IPS DF 6.9 (cell line): ENCODE results near the gene ADGRG1.
"Not testable (repeated sequence)": the region's sequence is repeated elsewhere in the genome, so short reads cannot be mapped to it uniquely, and the experiment has no call there.

ENCODE experiments used
- DNase-seq: peaks from one replicate; pipeline ENCODE4 v3.0.0-alpha.2; 2013; ENCODE audit warnings: low read depth, low spot score
- H3K27ac ChIP-seq: one replicate; pipeline ENCODE4 v1.5.1; 2013; ENCODE audit warnings: low read length, control low read depth
- H3K27me3 ChIP-seq: 2 replicates; pipeline ENCODE4 v1.6.1; 2013; ENCODE audit warnings: mild to moderate bottlenecking, low read length; ENCODE audit not compliant: control insufficient read depth, insufficient read depth
- H3K36me3 ChIP-seq: 2 replicates; pipeline ENCODE4 v1.6.1; 2013; ENCODE audit warnings: low read length; ENCODE audit not compliant: control insufficient read depth, insufficient read depth
- H3K4me1 ChIP-seq: 2 replicates; pipeline ENCODE4 v1.6.1; 2013; ENCODE audit warnings: low read length; ENCODE audit not compliant: control insufficient read depth, insufficient read depth
- H3K4me3 ChIP-seq: 2 replicates; pipeline ENCODE4 v1.5.1; 2013; ENCODE audit warnings: mild to moderate bottlenecking, low read length
- H3K9me3 ChIP-seq: 2 replicates; pipeline ENCODE4 v1.6.1; 2013; ENCODE audit warnings: low read length, inconsistent platforms; ENCODE audit not compliant: control insufficient read depth, insufficient read depth
- WGBS: extraction: QIAGEN DNeasy Blood & Tissue Kit; methylation state at CpG from one replicate; pipeline ENCODE4 v1.1.7; 2013; ENCODE audit warnings: mixed read lengths, missing lambda C conversion rate; ENCODE audit not compliant: insufficient read length, insufficient coverage; 5-methylcytosine and 5-hydroxymethylcytosine counted together

ADGRG1 gene

DNA sequence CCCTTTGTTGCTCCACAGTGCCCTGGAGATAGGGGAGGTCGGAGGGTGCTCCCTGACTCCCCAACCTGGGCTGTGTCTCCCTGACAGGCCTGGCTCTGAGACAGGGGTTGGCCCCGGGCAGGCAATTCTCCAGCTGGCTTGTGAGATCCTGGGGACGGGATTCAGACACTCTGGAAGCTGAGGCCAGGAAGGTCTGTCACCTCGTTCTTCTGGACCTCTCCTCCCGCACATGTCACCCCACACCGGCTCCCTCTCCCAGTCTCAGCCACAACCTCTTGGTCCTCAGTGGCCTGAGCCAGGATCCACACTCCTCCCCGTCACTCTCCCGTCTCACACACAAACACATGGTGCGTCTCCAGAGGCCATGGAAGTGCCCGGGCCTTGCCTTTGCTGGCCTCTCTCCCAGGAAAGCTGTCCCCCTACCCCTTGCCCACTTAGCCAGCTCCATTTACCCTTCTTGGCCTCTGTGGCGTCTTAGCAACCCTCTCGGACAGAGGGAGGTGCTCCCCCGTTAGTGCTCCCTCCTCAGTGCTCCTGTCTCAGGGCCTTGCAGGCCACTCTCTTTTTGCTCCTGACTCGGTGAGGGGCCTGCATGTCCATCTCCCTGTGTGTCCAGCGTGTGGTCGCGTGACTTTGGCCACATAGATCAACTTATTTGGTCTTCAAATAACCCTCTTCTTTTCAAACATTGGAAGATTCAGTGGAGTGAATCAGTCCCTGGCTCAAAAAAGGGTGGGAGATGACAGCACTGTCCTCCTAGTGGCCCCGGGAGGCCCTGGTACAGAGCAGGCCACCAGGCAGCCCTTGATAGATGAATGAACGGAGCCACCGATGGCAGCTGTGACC, 40.4 kb downstream of the ADGRG1 start:
- H3K4me3 ChIP-seq = no peak overlapping the region
- H3K36me3 ChIP-seq = no peaks in the 10 kb centered on the region
- no peak overlapping the region for H3K27ac ChIP-seq
- WGBS = no CpG with 5 or more reads among the region's 20 CpGs
- no peaks in the 10 kb centered on the region for H3K27me3 ChIP-seq
- H3K4me1 ChIP-seq = peaks cover 3% of the 10 kb centered on the region; the same call in 1 of the 2 replicates
- no peak for DNase-seq
- no peaks in the 10 kb centered on the region for H3K9me3 ChIP-seq

DNA sequence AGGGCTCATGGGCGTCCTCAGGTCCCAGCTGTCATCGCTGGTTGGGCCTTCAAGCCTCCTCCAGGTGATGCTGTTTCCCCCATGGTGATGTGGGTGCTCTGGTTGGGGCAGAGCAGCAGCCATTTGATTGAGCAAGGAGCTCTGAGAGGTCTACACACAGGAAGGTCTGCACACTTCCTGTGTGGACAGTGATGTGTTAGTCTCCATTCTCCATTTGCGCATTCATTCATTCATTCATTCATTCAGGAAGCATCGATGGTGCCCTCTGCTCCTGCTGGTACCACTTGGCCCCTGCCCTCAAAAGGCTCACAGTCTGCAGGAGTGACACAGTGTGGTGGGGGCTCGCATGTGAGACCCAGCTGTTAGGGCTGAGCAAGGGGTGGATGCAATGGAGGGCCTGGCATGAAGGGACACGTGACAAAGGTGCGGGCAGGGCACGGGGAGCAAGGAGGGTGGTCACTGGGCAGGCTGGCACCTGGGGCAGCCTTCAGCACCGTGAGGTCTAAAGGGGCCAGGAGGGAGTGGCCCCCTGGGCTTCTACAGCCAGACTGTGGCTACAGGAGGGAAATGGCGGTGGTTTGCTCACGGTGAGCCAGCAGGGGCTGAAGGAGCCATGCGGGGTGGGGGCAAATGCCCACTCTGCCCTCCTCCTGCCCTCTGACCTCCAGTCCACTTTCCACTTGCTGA, 41.2 kb downstream of the ADGRG1 start:
- Histone ChIP-seq H3K4me1 (peaks cover 3% of the 10 kb centered on the region; the same call in 1 of the 2 replicates), H3K36me3 (no peaks in the 10 kb centered on the region), H3K27me3 (no peaks in the 10 kb centered on the region), H3K27ac (no peak overlapping the region), H3K4me3 (no peak overlapping the region), H3K9me3 (no peaks in the 10 kb centered on the region)
- no CpG with 5 or more reads among the region's 12 CpGs for WGBS
- no peak for DNase-seq

DNA sequence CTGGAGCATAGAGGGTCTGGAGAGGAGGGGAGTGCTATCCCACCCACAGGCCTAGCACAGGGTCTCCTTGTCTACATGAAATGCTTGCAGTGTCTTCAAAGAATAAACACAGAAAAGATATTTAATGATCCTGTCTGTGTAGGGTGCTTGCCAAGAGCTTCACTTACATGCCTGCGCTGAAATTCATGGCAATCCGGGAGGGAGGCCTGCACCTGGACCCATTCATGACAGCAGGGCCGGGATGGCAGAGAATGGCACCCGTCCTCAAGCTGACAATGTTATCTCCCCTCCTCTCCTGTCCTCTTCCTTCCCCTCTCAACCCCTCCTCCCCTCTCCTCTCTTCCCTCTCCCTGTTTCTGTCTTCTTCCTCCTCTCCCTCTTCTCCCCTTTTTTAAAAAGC, 41.8 kb downstream of the ADGRG1 start:
- H3K9me3 ChIP-seq = no peaks in the 10 kb centered on the region
- H3K27ac ChIP-seq = no peak overlapping the region
- no peak overlapping the region for H3K4me3 ChIP-seq
- WGBS = no CpG with 5 or more reads among the region's 4 CpGs
- H3K36me3 ChIP-seq = no peaks in the 10 kb centered on the region
- peaks cover 3% of the 10 kb centered on the region; the same call in 1 of the 2 replicates for H3K4me1 ChIP-seq
- DNase-seq = no peak
- no peaks in the 10 kb centered on the region for H3K27me3 ChIP-seq

DNA sequence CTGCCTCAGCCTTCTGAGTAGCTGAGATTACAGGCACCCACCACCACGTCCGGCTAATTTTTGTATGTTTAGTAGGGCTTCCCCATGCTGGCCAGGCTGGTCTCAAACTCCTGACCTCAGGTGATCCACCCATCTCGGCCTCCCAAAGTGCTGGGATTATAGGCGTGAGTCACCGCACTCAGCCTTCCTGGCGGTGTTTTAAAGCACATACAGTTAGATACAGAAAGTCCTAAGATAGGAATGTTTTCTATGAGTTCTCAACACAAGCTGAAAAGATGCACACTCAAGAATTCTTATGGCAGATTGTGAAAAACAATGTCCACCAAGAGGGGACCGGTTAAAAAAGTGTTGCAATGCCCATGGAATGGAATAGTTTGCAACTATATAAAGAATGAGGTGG, 43.0 kb downstream of the ADGRG1 start:
- not testable (repeated sequence) for H3K4me1 ChIP-seq, H3K4me3 ChIP-seq, DNase-seq, H3K27me3 ChIP-seq, H3K9me3 ChIP-seq, H3K36me3 ChIP-seq, H3K27ac ChIP-seq
- WGBS = no CpG with 5 or more reads among the region's 7 CpGs

DNA sequence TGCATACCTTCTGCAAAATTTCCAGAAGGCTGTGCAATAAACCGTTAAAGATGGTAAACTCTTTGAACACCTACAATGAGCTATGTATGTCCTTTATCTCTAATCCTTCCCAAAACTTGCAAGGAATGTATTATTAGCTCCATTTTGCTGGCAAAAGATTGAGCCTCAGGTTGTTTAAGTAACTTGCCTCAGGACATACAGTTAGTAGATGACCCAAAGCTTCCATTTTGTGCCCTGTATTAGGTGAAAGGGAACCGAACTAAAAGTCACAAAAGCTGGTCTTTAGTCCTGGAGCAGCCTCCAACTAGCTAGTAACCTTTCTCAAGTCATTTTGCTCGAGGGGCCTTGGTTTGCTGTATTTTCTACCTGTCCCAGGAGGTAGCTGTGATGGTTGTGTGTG, 44.0 kb downstream of the ADGRG1 start:
- no peak overlapping the region for H3K4me3 ChIP-seq
- H3K4me1 ChIP-seq = peaks cover 3% of the 10 kb centered on the region; the same call in 1 of the 2 replicates
- no peaks in the 10 kb centered on the region for H3K27me3 ChIP-seq
- no peak for DNase-seq
- H3K27ac ChIP-seq = no peak overlapping the region
- WGBS = no CpG with 5 or more reads among the region's 3 CpGs
- no peaks in the 10 kb centered on the region for H3K36me3 ChIP-seq
- H3K9me3 ChIP-seq = no peaks in the 10 kb centered on the region

DNA sequence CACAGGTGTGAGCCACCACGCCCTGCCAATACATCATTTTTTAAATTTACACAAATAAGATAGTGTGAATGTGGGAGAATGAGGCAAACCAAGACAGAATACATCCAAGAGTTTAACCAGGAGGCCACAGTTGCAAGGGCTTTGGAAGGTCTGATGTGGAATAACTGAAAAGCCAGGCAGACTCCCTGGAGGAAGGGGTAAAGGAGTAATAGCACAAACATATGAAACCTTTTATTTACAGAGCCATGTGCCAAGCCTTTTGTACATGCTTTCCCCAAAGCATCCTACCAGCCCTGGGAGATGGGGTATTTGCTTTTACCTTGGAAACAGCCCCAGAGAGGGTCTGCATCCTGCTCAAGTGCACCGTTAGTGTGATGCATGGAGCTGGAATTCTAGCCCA, 44.4 kb downstream of the ADGRG1 start:
- WGBS = no CpG with 5 or more reads among the region's 2 CpGs
- H3K27me3 ChIP-seq = no peaks in the 10 kb centered on the region

DNA sequence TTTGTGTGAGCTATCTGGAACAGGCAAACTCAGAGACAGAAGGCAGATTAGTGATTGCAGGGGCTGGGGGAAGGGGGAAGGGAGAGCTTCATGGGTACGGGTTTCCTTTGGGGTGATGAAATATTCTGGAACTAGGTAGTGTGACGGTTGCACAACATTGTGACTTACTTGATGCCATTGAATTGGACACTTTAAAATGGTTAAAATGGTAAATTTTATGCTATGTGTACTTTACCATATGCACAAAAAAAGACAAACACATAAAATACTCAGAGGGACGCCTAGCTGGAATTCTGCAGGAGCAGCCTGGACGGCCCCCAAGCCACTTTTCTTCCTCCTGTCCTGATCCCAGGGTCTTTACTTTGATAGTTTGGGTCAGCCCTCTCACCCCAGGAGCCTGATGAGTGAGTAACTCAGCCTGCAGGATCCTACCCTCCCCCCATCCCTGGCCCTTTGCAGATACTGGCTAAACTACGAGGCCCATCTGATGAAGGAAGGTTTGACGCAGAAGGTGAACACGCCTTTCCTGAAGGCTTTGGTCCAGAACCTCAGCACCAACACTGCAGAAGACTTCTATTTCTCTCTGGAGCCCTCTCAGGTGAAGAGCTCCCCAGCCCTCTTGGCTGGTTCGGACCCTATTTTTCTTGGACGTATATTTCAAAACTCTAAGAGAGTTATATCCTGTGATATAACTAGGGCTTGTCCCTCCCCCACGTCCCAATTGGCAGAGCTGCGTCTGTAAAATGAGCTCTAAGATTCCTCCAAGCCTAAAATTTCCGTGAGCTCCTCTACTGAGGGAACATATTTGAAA, 47.5 kb downstream of the ADGRG1 start:
- H3K36me3 ChIP-seq = no peaks in the 10 kb centered on the region
- WGBS = no CpG with 5 or more reads among the region's 12 CpGs
- no peak overlapping the region for H3K4me3 ChIP-seq
- DNase-seq = peak; percentile 27
- H3K4me1 ChIP-seq = peaks cover 2% of the 10 kb centered on the region; the same call in 1 of the 2 replicates
- H3K9me3 ChIP-seq = no peaks in the 10 kb centered on the region
- H3K27ac ChIP-seq = no peak overlapping the region
- no peaks in the 10 kb centered on the region for H3K27me3 ChIP-seq

More for the DNA sequence above, 44.4 kb downstream of the ADGRG1 start:
- Histone ChIP-seq H3K4me3 (no peak overlapping the region), H3K9me3 (no peaks in the 10 kb centered on the region), H3K27ac (no peak overlapping the region), H3K36me3 (no peaks in the 10 kb centered on the region), H3K4me1 (peaks cover 4% of the 10 kb centered on the region; the same call in 1 of the 2 replicates)
- DNase-seq = no peak

DNA sequence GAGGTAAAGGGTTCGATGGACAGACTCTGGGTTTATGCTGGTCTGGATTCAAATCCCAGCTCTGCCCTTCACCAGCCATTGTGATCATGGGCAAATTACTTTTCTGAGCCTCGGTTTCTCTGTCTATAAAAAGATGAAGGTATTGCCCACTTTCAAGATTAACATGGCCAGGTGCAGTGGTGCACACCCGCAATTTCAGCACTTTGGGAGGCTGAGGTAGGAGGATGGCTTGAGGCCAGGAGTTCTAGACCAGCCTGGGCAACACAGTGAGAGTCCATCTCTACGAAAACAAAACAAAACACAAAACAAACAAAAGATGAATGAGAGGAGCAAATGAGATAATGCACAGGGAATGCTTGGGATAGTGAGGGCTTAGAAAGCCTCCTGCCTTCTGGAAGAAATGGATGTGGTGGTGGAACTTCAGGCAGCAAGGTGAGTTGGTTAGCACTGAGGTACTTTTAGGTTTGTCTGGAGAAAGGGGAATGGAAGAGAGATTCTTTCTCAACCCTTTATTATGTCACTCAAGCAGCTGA, 48.2 kb downstream of the ADGRG1 start:
- H3K4me3 ChIP-seq = no peak overlapping the region
- H3K27ac ChIP-seq = no peak overlapping the region
- no peak for DNase-seq
- H3K4me1 ChIP-seq = peaks cover 2% of the 10 kb centered on the region; the same call in 1 of the 2 replicates
- WGBS = no CpG with 5 or more reads among the region's 4 CpGs
- H3K36me3 ChIP-seq = no peaks in the 10 kb centered on the region
- no peaks in the 10 kb centered on the region for H3K9me3 ChIP-seq
- no peaks in the 10 kb centered on the region for H3K27me3 ChIP-seq

DNA sequence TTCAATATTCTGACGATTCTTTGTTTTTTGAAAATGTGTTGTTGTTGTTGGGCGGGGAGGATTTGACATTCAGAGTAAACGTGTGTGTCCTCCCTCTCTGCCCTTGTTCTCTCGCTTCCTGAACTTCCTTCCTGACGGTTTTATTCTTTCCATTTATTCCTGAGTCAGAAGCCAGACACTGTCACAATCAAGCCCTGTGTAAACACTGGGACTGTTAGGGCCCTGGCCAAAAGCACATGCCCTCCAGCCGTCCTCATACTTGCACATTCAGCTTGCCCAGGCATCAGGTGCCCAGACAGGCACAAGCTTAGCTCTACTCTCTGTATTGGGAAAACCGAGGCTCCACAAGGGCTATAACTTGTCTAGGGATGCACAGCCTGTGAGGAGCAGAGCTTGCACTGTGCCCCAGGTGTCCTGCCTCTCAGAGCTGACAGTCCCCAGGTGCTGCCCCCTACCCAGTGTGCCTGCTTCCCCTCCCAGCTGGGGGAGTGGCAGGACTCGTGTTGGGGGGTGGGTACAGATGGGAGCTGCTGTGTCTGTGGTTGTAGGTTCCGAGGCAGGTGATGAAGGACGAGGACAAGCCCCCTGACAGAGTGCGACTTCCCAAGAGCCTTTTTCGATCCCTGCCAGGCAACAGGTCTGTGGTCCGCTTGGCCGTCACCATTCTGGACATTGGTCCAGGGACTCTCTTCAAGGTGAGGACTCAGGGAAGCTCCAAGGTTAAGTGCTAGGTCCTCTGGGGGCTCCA, 49.4 kb downstream of the ADGRG1 start:
- DNase-seq = no peak
- WGBS = no CpG with 5 or more reads among the region's 14 CpGs
- Histone ChIP-seq H3K27ac (no peak overlapping the region), H3K9me3 (no peaks in the 10 kb centered on the region), H3K4me1 (peaks cover 2% of the 10 kb centered on the region; the same call in 1 of the 2 replicates), H3K27me3 (no peaks in the 10 kb centered on the region), H3K36me3 (no peaks in the 10 kb centered on the region), H3K4me3 (no peak overlapping the region)
